Caki2 (cell line): ENCODE results near the gene MVB12B. TPM values are rescaled to one million over a fixed set of nuclear protein-coding genes. Genes with fewer than 3 reads are reported as not detected.

Source experiments
- DNase-seq: peaks from one replicate; pipeline ENCODE4 v3.0.0-alpha.2; 2015; ENCODE audit warnings: low read depth
- in situ Hi-C: cut with HindIII; loops from 2 replicates; pipeline ENCODE4 v1.10.0; 2016; ENCODE audit warnings: low sequenced_read_pairs, low pct_unique_long_range_greater_than_20kb, mixed read lengths
- total RNA-seq: library from RNA; depleted of rRNA; stranded (reverse); fragments of >200 nt; shearing (Covaris generic); gene quantifications from 2 replicates; pipeline ENCODE4 v1.2.3, GENCODE V29; 2014; ENCODE audit warnings: low replicate concordance

MVB12B gene
- total RNA-seq, 1 experiment from 2014 or later = 6.7 TPM

DNA sequence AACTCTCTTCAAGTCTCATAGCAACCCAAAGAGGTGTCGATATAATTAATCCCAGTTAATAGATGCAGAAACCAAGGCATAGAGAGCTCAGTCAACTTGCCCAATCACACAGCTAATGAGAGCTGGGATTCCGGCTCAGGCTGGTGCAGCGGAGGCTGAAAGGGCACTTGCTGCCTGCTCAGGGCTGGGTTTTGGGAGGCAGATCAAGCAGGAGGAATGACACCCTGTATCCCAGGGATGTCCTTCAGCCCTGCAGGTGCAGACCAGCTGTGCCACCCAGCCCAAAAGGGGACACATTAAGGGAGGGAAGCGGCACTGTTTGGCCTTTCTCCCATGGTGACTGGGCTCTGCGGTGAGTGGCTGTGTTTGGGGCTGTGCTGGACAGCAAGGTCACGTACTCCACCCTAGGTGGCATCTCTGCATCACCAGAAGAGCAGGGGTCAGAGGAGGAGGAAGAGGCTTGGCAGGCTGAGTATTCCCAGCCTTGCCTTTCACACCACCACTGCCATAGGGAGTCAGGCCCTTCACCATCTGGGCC, 124.1 kb downstream of the MVB12B start:
- in situ Hi-C loops = no loop called here
- no peak for DNase-seq

DNA sequence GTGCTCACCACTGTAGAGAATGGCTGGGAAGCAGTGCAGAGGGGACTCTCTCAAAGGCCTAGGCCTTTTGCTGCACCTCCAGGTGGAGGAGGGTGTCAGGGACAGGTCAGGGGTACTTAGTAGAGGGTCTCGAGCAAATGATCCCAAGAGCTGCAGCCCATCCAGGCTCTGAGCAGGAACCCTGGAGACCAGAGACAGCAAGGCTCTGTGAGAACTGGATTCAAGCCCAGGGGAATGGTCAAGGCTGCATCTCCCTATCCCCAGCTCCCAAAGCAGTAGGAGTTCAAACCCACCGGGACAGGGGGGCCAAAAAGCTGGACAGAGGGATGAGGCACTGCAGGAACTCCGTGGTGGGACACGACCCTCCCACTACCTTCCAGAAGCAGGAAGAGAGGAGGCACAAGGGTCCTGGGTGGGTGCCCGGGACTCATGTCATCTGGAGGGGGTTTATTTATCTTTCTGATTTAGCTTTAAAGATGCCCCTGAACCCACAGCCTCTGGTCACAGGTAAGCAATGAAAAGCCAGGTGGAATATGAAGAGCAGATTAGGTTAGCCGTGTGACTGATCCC, 124.8 kb downstream of the MVB12B start:
- in situ Hi-C loops = no loop called here

GRCh38 chr9:126452106-126452505, 125.5 kb downstream of the MVB12B start:
- in situ Hi-C loops = no loop called here
- DNase-seq = no peak

More for the DNA sequence above, 124.8 kb downstream of the MVB12B start:
- no peak for DNase-seq

GRCh38 chr9:126453156-126453963, 126.7 kb downstream of the MVB12B start:
- DNase-seq = no peak
- in situ Hi-C loops = no loop called here

GRCh38 chr9:126454215-126454614, 127.6 kb downstream of the MVB12B start:
- no peak for DNase-seq
- in situ Hi-C loops = no loop called here

GRCh38 chr9:126454795-126455194, 128.2 kb downstream of the MVB12B start:
- DNase-seq = no peak
- in situ Hi-C loops = no loop called here

- no peak for DNase-seq
- in situ Hi-C loops = no loop called here
Observed at GRCh38 chr9:126456441-126457174, 130.0 kb downstream of the MVB12B start.

DNA sequence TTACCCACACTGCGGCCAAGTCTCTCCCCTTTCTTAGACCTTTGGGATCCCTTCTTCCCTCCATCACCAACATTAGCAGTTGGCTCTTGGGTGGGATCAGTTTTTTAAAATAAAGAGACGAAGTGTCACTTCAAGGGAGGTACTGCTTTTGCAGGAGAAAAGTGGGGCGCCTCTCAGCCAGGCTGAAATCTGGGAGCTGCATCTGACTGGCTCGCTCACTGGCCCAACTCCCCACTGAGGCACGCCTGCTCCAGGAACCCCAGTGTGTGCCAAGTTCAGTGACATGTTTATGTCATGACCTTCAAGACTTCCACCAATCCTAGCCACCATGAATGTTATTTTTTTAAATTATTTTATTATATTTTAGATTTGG, 130.5 kb downstream of the MVB12B start:
- DNase-seq = no peak
- in situ Hi-C loops = no loop called here

- no peak for DNase-seq
- in situ Hi-C loops = no loop called here
Observed at GRCh38 chr9:126457890-126458289, 131.3 kb downstream of the MVB12B start.

DNA sequence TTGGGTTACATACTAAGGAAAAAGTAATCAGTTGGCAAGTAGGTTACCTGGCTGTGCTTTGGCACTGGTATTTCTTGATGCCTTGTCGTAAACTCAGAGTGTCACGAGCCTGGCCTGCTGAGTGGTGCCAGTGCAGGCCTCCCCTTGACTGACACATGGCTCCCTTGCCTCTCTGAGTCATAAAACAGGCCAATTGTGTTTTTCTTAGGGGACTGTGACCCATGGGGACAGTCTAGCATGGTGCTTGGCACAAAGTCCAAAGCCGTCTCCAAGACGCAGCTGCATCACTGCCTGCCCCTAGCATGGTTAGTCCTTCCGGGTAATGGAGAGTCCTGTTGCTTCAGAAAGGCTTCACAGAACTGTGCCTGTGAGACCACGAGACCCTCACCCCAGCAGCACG, 132.5 kb downstream of the MVB12B start:
- DNase-seq = no peak
- in situ Hi-C loops = no loop called here

DNA sequence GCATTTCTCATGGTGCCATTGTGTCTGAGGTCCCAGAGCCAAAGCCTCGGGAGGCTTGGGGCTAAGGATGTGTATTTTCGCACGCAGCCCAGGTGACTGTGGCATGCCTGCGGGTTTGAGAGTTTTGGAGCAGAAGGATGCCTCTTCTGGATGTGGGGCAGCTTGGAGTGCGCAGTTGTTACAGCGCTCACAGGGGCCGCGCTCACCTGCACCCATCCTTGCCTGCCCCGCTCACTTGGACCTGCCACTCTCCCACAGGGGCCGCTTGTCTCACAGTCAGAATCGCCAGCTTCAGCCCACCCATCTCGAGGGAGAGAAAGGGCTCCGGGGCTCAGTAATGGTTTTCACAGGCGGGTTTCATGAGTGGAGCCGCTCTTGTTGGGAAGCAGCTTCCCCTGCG, 132.9 kb downstream of the MVB12B start:
- DNase-seq = no peak
- in situ Hi-C loops = no loop called here

- in situ Hi-C loops = no loop called here
- no peak for DNase-seq
Observed at GRCh38 chr9:126459965-126460843, 133.6 kb downstream of the MVB12B start.

DNA sequence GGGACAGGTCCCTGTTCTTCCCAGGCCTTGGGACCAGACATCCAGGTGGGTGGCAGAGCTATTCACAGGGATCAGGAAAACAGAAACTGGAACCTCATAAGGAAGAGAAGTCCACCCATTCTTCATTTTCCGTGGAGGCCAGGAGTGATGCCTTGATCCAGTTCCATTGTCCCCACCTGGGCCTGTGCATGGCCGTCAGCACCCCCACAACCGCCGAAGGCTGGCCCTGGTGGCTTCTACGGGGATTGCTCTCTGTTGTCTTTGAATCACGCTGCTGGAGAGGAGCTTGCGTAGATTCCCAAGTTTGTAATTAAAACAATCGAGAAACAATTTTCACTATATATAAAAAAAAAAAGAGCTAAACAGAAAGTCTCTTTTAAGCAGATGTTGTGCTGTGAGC, 134.4 kb downstream of the MVB12B start:
- in situ Hi-C loops = no loop called here
- DNase-seq = no peak

DNA sequence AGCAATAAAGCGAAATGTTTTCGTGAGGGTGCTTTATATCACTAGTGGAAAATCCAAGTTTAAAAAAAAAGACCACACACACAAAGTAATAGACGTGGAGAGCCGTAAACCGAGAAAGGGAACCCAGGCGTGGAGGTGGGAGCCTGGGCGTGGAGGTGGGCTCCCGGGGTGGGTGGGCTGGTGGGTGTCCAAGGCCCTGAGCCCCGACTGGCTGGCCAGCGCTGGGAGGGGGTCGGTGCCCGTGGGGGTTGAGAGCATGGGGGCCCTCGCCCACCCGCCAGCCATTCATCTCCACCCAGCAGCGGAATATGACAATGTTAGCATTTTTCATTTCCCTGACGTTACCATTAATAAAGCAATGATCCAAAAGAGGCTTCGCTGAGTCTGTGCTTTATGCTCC, 135.0 kb downstream of the MVB12B start:
- no peak for DNase-seq
- in situ Hi-C loops = no loop called here

DNA sequence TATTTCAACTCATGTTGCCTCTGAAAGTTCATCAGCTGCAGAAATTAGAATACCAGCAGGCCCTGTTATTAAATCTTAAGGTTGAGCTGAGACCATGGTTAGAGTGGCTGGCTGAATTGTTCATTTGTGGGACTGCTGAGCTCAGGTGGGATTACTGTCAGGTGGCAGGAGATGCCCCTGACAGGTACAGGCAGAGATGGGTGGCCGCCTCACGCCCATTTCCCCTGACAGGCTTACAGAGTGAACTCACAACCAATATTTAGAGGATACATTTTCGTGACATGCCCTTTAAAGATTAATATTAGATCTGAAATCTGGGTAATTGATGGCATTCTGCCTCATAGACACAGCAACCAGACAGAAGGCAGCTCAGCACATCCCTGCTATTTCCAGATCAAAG, 136.0 kb downstream of the MVB12B start:
- in situ Hi-C loops = no loop called here

DNA sequence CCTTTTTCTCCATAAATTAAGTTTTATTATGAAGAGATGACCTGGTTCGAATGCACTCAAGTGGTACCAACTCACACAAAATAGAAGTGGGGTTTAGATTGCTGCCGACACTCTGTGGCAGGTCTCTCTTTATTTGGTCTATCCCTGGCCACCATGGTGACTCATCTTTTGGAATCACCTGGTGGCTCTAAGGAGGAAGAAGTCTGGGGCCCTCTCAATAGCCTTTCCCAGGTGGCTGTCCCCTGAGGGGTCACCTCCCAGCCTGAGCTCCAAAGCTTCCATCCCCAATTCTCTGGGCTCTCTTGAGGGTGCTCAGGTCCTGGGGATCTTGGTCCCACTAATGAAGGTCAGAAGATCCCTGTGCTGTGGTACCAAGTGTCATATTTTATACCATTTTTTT, 136.8 kb downstream of the MVB12B start:
- no peak for DNase-seq
- in situ Hi-C loops = no loop called here

More for the DNA sequence above, 136.0 kb downstream of the MVB12B start:
- no peak for DNase-seq

DNA sequence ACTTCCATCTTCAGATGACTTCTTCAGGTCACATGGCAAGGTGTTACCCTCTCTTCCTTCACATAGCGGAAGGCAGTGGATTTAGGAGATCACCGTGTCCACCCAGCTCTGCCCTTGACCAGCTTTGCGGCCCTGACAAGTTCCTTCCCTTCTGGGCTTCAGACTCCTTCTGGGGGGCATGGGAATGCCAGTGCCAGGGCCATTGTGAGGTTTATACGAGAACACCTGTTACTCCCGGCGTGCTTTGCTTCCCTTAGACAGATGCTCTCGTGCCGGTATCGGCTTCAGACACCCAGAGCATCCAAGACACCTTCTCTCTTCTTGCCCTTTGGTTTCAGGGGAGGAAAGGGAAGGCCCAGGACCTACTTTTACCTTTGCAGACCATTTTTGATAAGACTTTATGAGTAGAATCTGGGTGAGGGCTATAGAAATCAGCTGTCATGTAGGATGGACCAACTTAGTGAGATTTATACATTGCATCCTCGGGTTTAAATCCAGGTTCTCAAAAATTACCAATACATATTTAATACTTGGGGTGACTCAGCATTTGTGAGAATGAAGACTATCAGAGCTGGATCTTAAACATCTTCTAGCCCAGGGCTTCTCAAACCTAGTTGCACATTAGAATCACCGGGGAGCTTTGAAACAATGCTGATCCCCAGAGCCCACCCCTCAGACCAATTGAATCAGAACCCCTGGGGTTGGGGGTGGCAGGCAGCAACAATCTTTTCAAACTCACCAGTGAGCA, 138.2 kb downstream of the MVB12B start:
- DNase-seq = no peak
- in situ Hi-C loops = no loop called here

- DNase-seq = no peak
- in situ Hi-C loops = no loop called here
Observed at GRCh38 chr9:126465977-126466376, 139.3 kb downstream of the MVB12B start.
